GM21723 (cell line): ENCODE data around the gene CASP8.
A peak's percentile ranks its signal among the peaks of the same experiment; 100 is the strongest.

Experiments
- ATAC-seq: cut with Tn5 transposase; IDR thresholded peaks from one replicate; pipeline ENCODE4 v1.9.1; 2021; ENCODE audit warnings: mild to moderate bottlenecking, moderate library complexity; ENCODE audit not compliant: unreplicated experiment

CASP8 gene

GRCh38 chr2:201260302-201260800, at the start of gene CASP8:
CASP8 (plus strand) TSS chr2:201260536; CDS start chr2:201266487, 5,951 bp downstream.
- ATAC-seq = no peak

- ATAC-seq = no peak
Measured at GRCh38 chr2:201215963-201216362, 44.4 kb upstream of the CASP8 start.

GRCh38 chr2:201216918-201217317, 43.4 kb upstream of the CASP8 start:
- ATAC-seq = no peak

GRCh38 chr2:201218780-201219179, 41.6 kb upstream of the CASP8 start:
- ATAC-seq = no peak

- no peak for ATAC-seq
Measured at GRCh38 chr2:201219328-201220096, 40.8 kb upstream of the CASP8 start.

- ATAC-seq = no peak
Measured at GRCh38 chr2:201220102-201220570, 40.2 kb upstream of the CASP8 start.

- peak; percentile 96 for ATAC-seq
Measured at GRCh38 chr2:201223089-201224073, 37.0 kb upstream of the CASP8 start.

- ATAC-seq = no peak
Measured at GRCh38 chr2:201228271-201228911, 31.9 kb upstream of the CASP8 start.

GRCh38 chr2:201228912-201229290, 31.4 kb upstream of the CASP8 start:
- ATAC-seq = no peak

- peak; percentile 46 for ATAC-seq
Measured at GRCh38 chr2:201231781-201232466, 28.4 kb upstream of the CASP8 start.

- no peak for ATAC-seq
Measured at GRCh38 chr2:201232467-201232815, 27.9 kb upstream of the CASP8 start.

- ATAC-seq = peak; percentile 91
Measured at GRCh38 chr2:201233192-201233811, 27.0 kb upstream of the CASP8 start.

- peak; percentile 30 for ATAC-seq
Measured at GRCh38 chr2:201233812-201234662, 26.3 kb upstream of the CASP8 start.

- ATAC-seq = no peak
Measured at GRCh38 chr2:201234663-201235135, 25.6 kb upstream of the CASP8 start.

- no peak for ATAC-seq
Measured at GRCh38 chr2:201235860-201236811, 24.2 kb upstream of the CASP8 start.

GRCh38 chr2:201237486-201238123, 22.7 kb upstream of the CASP8 start:
- ATAC-seq = no peak
